ENCODE data around the gene FMR1.

The FMR1 gene

GRCh38 chrX:147916375-147916968 is 4.8 kb downstream of the FMR1 start:
- DNase-seq (ENCODE audit: low read depth in 3 of 3), result no peak

- no peak for DNase-seq (ENCODE audit: low read depth in 3 of 3)
Measured at GRCh38 chrX:147917700-147918695, 6.3 kb downstream of the FMR1 start.

GRCh38 chrX:147920161-147920666 is 8.5 kb downstream of the FMR1 start:
- DNase-seq (ENCODE audit: low read depth in 3 of 3), result no peak

GRCh38 chrX:147923605-147924004 is 11.9 kb downstream of the FMR1 start:
- DNase-seq (ENCODE audit: low read depth in 3 of 3), result no peak

DNA sequence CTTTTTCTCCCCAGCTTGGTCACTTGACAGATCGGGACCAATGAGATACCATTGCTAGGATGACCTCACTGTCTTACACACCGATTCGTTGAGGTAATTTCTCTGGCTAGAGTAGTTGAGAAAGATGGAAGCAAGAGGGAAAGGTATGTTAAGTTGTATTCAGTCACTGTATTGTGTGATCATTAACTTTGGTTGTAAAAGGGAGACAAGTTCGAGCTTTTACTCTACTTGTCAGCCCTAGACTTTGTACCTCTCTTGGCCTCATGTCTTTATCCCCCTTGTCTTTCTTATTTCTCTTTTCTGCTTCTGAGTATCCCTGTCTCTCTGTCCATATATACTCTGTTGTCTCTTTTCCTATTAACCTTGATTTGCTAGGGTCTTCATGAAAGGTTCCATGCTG is 15.5 kb downstream of the FMR1 start:
- no peak for DNase-seq (ENCODE audit: low read depth in 3 of 3)

DNA sequence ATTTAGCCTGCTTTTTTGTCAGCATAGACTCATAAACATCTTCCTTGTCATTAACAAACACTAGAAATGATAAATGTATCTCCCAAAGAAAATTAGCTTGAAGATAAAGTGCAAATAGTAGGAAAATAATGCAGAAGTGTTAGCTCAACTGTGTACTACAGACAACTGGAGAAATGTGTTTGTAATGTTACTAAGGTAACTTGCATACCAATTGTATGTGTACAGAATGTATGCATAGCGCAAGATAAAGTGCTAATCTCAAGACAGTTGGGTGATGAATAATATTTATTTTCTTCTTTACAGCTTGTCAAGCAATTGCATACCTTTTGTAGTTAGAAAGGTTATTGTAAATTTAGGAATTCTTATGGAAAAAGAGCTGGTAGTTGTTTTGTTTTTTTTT is 22.1 kb downstream of the FMR1 start:
- DNase-seq (ENCODE audit: low read depth in 3 of 3), result no peak

- no peak for DNase-seq (ENCODE audit: low read depth in 3 of 3)
Measured at GRCh38 chrX:147935156-147935758, 23.5 kb downstream of the FMR1 start.

GRCh38 chrX:147945286-147945685 is 33.6 kb downstream of the FMR1 start:
- DNase-seq (ENCODE audit: low read depth in 3 of 3), result no peak

GRCh38 chrX:147948531-147948930 is 36.8 kb downstream of the FMR1 start:
- DNase-seq (ENCODE audit: low read depth in 3 of 3), result no peak

DNA sequence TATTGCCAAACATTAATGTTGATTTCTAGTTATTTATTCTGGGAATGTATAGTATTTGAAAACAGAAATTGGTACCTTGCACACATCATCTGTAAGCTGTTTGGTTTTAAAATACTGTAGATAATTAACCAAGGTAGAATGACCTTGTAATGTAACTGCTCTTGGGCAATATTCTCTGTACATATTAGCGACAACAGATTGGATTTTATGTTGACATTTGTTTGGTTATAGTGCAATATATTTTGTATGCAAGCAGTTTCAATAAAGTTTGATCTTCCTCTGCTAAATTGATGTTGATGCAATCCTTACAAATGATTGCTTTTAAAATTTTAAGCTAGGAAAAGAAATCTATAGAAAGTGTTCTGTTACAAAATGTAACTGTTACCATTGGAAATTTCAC is 38.6 kb downstream of the FMR1 start:
- DNase-seq (ENCODE audit: low read depth in 3 of 3), result no peak

DNA sequence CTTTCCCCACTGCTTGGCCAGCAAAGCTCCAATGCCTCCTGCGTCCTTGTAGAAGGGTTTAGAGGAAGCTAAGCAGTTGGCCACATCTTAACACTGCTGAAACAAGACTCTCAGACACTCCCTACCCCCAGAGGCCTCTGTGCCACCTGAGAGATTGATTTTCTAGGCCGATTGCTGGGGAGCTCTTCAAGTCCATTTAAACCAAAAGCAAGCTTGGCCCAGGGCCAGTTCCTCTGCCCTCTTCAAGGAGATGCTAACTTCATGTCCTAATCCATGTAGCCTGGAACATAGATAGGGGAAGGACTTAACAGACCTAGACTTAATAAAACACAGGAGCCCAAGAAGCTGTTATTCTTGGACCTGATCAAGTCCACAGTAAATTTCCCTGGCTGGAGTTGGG is 42.3 kb downstream of the FMR1 start:
- no peak for DNase-seq (ENCODE audit: low read depth in 3 of 3)

GRCh38 chrX:147957291-147957690 is 45.6 kb downstream of the FMR1 start:
- DNase-seq (ENCODE audit: low read depth in 3 of 3), result no peak

GRCh38 chrX:147958291-147958690 is 46.6 kb downstream of the FMR1 start:
- DNase-seq (ENCODE audit: low read depth in 3 of 3), result no peak

- no peak for DNase-seq (ENCODE audit: low read depth in 3 of 3)
Measured at GRCh38 chrX:147960722-147961121, 49.0 kb downstream of the FMR1 start.

DNA sequence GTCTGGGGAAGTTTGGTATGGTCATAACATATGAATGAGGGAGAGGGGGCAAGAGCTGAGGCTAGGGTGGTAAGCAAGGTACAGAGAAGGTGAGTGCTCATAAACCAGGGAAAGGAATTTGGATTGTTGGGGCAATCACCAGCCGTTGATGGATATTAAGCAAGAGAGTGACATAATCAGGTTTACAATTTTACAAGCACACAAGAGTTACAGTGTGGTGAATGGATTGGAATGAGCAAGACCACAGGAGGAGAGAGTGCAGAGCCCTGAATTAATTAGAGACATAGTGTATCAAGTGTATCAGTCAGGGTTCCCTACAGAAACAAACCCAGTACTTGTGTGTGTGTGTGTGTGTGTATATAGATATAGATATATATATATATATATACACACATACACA is 50.8 kb downstream of the FMR1 start:
- DNase-seq (ENCODE audit: low read depth in 3 of 3), result no peak

DNA sequence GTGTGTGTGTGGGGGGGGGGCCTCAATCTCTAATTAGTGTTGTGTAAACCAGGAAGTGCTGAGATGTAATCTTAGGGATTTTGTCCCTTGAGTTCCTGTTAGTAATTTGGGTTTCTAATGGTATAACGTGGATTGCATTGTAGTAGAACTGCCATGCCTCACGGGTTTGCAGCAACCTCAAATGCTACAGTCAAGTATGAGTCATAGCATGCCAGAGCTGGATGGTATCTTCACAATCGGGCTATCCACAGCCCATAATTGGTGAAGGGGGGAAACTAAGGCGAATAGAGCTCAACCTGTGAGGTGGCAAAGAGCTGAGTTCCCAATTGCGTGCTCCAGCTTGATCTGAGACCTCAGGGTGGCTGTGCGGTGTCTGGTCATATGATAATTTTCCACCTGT is 67.2 kb downstream of the FMR1 start:
- DNase-seq (ENCODE audit: low read depth in 3 of 3), result no peak

GRCh38 chrX:147981038-147981752 is 69.5 kb downstream of the FMR1 start, which contains the start of gene FMR1NB:
FMR1NB (plus strand) TSS chrX:147981337; CDS start chrX:147981403, 66 bp downstream.
- no peak for DNase-seq (ENCODE audit: low read depth in 3 of 3)
